Prostate gland (tissue), 2 donors: ENCODE data around the gene ZNF440.

Experiments
- POLR2A ChIP-seq: fragments of 450-650 bp; IDR thresholded peaks from one replicate; pipeline ENCODE4 v1.6.1; 2016; ENCODE audit warnings: antibody characterized with exemption, mild to moderate bottlenecking
- POLR2AphosphoS5 ChIP-seq: sonication (generic); formaldehyde crosslinking; IDR thresholded peaks from one replicate; pipeline ENCODE4 v1.6.1; 2017; ENCODE audit warnings: antibody characterized with exemption
- TF ChIP-seq, protein P1 (sequence below), 4 experiments: fragments of 200-600 bp in 2 of 4; fragments of 450-650 bp in 2 of 4; sonication (generic) in 2 of 4; IDR thresholded peaks; 1 replicate in 3 of 4; 2 replicates in 1 of 4; pipeline ENCODE4 v1.5.1; 2016 to 2019; ENCODE audit warnings: antibody characterized with exemption in 4 of 4, mild to moderate bottlenecking in 2 of 4, moderate library complexity in 2 of 4

DNA sequence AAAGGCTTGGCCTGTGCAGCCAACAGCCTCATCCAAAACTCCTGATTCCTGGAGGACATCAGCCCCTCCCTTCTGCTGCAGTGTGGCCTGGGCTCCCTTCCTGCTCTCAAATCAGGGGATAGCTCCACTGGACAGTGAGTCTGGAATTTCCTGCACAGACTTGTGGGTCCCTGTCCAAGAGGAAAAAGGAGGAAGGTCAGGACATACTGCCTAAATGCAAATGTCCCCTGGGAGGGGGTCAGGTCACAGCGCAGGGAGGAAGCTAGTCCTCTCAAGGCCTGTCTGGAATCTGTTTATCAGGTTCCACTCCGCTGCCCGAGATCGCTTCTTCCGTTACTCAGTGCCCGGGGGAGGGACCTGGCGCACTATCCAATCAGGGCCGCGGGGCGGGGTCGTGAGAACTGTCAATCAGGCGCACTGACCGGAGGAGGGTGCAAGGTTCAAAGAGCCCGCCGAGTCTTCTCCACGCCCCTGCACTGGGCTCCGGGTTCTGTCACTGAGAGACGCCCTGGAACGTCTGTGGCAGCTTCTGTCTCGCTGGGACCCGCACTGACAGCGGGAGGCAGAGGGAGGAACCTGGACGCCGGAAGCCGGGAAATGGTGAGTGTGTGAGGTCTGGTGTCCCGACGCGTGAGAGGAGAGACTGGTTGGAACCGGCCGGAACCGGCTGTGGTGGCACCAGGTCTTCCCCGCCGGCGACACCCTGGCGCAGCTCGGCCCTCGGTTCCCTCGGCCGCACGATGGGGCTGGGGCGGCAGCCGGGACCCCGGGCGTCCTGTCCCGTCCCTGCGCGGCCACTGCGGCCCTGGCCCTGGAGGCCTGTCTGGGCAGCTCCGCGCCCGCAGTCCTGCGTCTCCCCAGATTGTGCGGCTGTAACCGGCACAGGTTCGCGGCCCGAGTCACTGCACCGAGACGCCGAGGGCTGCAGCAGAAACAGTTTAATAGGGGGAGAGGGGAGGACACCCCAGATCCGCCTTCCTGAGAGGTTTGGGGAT lies 47.2 kb upstream of the ZNF440 start, which contains the start of gene ZNF441:
- TF ChIP-seq, protein P1, sequence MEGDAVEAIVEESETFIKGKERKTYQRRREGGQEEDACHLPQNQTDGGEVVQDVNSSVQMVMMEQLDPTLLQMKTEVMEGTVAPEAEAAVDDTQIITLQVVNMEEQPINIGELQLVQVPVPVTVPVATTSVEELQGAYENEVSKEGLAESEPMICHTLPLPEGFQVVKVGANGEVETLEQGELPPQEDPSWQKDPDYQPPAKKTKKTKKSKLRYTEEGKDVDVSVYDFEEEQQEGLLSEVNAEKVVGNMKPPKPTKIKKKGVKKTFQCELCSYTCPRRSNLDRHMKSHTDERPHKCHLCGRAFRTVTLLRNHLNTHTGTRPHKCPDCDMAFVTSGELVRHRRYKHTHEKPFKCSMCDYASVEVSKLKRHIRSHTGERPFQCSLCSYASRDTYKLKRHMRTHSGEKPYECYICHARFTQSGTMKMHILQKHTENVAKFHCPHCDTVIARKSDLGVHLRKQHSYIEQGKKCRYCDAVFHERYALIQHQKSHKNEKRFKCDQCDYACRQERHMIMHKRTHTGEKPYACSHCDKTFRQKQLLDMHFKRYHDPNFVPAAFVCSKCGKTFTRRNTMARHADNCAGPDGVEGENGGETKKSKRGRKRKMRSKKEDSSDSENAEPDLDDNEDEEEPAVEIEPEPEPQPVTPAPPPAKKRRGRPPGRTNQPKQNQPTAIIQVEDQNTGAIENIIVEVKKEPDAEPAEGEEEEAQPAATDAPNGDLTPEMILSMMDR (IDR thresholded peaks at IDR 0.05) = peak in 2 of 4 experiments; percentile 5
- TF ChIP-seq POLR2A = peak; percentile 64
- peak; percentile 96 for TF ChIP-seq POLR2AphosphoS5
